HAP-1 (cell line): ENCODE data around the gene CEP68.
"Not testable (repeated sequence)": the region's sequence is repeated elsewhere in the genome, so short reads cannot be mapped to it uniquely, and the experiment has no call there.

Experiments
- DNase-seq, 2 experiments: peaks; one replicate each; pipeline ENCODE4 v3.0.0-alpha.2; 2016 to 2020; ENCODE audit warnings: low spot score in 2 of 2
- H3K27me3 ChIP-seq: fragments of 250-450 bp; sonication (Bioruptor Pico); 2 replicates; pipeline ENCODE4 v1.5.1; 2020; ENCODE audit warnings: low read depth, mild to moderate bottlenecking, moderate library complexity
- H3K36me3 ChIP-seq: fragments of 250-450 bp; sonication (Bioruptor Pico); replicated peaks from 2 replicates; pipeline ENCODE4 v1.5.1; 2020; ENCODE audit warnings: mild to moderate bottlenecking
- H3K4me1 ChIP-seq: fragments of 250-450 bp; sonication (Bioruptor Pico); 2 replicates; pipeline ENCODE4 v1.5.1; 2020; ENCODE audit warnings: mild to moderate bottlenecking
- H3K4me3 ChIP-seq: fragments of 250-450 bp; sonication (Bioruptor Pico); 2 replicates; pipeline ENCODE4 v1.5.1; 2020; ENCODE audit warnings: mild to moderate bottlenecking, moderate library complexity
- H3K9me3 ChIP-seq: fragments of 250-450 bp; sonication (Bioruptor Pico); 2 replicates; pipeline ENCODE4 v1.5.1; 2020; ENCODE audit warnings: mild to moderate bottlenecking, moderate library complexity
- in situ Hi-C: fragments of 300-500 bp; cut with MboI; formaldehyde crosslinking; loops from 3 replicates; pipeline ENCODE4 v1.14.3; 2020; ENCODE audit warnings: low sequenced_read_pairs, inconsistent platforms, mixed read lengths

The CEP68 gene

GRCh38 chr2:65024149-65024829 is 31.9 kb upstream of the CEP68 start:
- no peak overlapping the region for H3K4me3 ChIP-seq
- H3K4me1 ChIP-seq: no peaks in the 10 kb centered on the region
- in situ Hi-C loops: no loop called here
- no peaks in the 10 kb centered on the region for H3K9me3 ChIP-seq
- no peaks in the 10 kb centered on the region for H3K27me3 ChIP-seq
- H3K36me3 ChIP-seq: peaks cover 2% of the 10 kb centered on the region; the same call in 1 of the 2 replicates
- no peak for DNase-seq

GRCh38 chr2:65025453-65026123 is 30.6 kb upstream of the CEP68 start:
- Histone ChIP-seq H3K4me1 (no peaks in the 10 kb centered on the region), H3K4me3 (no peak overlapping the region), H3K27me3 (no peaks in the 10 kb centered on the region), H3K36me3 (peaks cover 2% of the 10 kb centered on the region; the same call in 1 of the 2 replicates), H3K9me3 (no peaks in the 10 kb centered on the region)
- no peak for DNase-seq
- in situ Hi-C loops: loop anchor here (25.0 kb wide), 1 partner anchor 438 kb away; no protein-coding TSS in a partner anchor

- H3K9me3 ChIP-seq: no peaks in the 10 kb centered on the region
- DNase-seq: no peak
- peaks cover 2% of the 10 kb centered on the region; the same call in 1 of the 2 replicates for H3K36me3 ChIP-seq
- in situ Hi-C loops: loop anchor here (25.0 kb wide), 1 partner anchor 439 kb away; no protein-coding TSS in a partner anchor
- no peak overlapping the region for H3K4me3 ChIP-seq
- no peaks in the 10 kb centered on the region; the same call in 1 of the 2 replicates for H3K4me1 ChIP-seq
- no peaks in the 10 kb centered on the region for H3K27me3 ChIP-seq
Measured at GRCh38 chr2:65026154-65026553, 30.1 kb upstream of the CEP68 start.

- Histone ChIP-seq H3K36me3 (peaks cover 2% of the 10 kb centered on the region; the same call in 1 of the 2 replicates), H3K4me3 (no peak overlapping the region), H3K4me1 (peaks cover 5% of the 10 kb centered on the region), H3K9me3 (no peaks in the 10 kb centered on the region), H3K27me3 (no peaks in the 10 kb centered on the region)
- no peak for DNase-seq
- in situ Hi-C loops: loop anchor here (25.0 kb wide), 1 partner anchor 440 kb away; no protein-coding TSS in a partner anchor
Measured at GRCh38 chr2:65026704-65027464, 29.3 kb upstream of the CEP68 start.

- no peaks in the 10 kb centered on the region for H3K9me3 ChIP-seq
- H3K4me3 ChIP-seq: no peak overlapping the region
- H3K4me1 ChIP-seq: peaks cover 12% of the 10 kb centered on the region
- H3K27me3 ChIP-seq: no peaks in the 10 kb centered on the region
- in situ Hi-C loops: loop anchor here (25.0 kb wide), 1 partner anchor 440 kb away; no protein-coding TSS in a partner anchor
- H3K36me3 ChIP-seq: no peaks in the 10 kb centered on the region
- no peak for DNase-seq
Measured at GRCh38 chr2:65027616-65028244, 28.5 kb upstream of the CEP68 start.

- in situ Hi-C loops: loop anchor here (25.0 kb wide), 1 partner anchor 443 kb away; no protein-coding TSS in a partner anchor
- no peaks in the 10 kb centered on the region for H3K36me3 ChIP-seq
- no peak overlapping the region for H3K4me3 ChIP-seq
- DNase-seq: no peak
- no peaks in the 10 kb centered on the region for H3K9me3 ChIP-seq
- H3K4me1 ChIP-seq: peaks cover 12% of the 10 kb centered on the region
- H3K27me3 ChIP-seq: no peaks in the 10 kb centered on the region
Measured at GRCh38 chr2:65030476-65031332, 25.5 kb upstream of the CEP68 start.

GRCh38 chr2:65031341-65032018 is 24.7 kb upstream of the CEP68 start:
- H3K27me3 ChIP-seq: no peaks in the 10 kb centered on the region
- H3K4me1 ChIP-seq: peaks cover 12% of the 10 kb centered on the region
- no peaks in the 10 kb centered on the region for H3K36me3 ChIP-seq
- no peaks in the 10 kb centered on the region for H3K9me3 ChIP-seq
- DNase-seq: peak; percentile 73 to 84
- H3K4me3 ChIP-seq: no peak overlapping the region
- in situ Hi-C loops: loop anchor here (25.0 kb wide), 1 partner anchor 444 kb away; no protein-coding TSS in a partner anchor

- H3K27me3 ChIP-seq: no peaks in the 10 kb centered on the region
- no peaks in the 10 kb centered on the region for H3K36me3 ChIP-seq
- peaks cover 12% of the 10 kb centered on the region for H3K4me1 ChIP-seq
- H3K9me3 ChIP-seq: no peaks in the 10 kb centered on the region
- no peak overlapping the region for H3K4me3 ChIP-seq
- no peak for DNase-seq
- in situ Hi-C loops: loop anchor here (25.0 kb wide), 1 partner anchor 445 kb away; no protein-coding TSS in a partner anchor
Measured at GRCh38 chr2:65032019-65032975, 23.9 kb upstream of the CEP68 start.

GRCh38 chr2:65033178-65033577 is 23.0 kb upstream of the CEP68 start:
- H3K36me3 ChIP-seq: no peaks in the 10 kb centered on the region
- DNase-seq: peak in 1 of 2 experiments; percentile 21
- H3K27me3 ChIP-seq: no peaks in the 10 kb centered on the region
- no peak overlapping the region for H3K4me3 ChIP-seq
- peaks cover 12% of the 10 kb centered on the region for H3K4me1 ChIP-seq
- H3K9me3 ChIP-seq: no peaks in the 10 kb centered on the region
- in situ Hi-C loops: loop anchor here (25.0 kb wide), 1 partner anchor 446 kb away; no protein-coding TSS in a partner anchor

GRCh38 chr2:65033667-65034066 is 22.5 kb upstream of the CEP68 start:
- not testable (repeated sequence) for H3K27me3 ChIP-seq, H3K36me3 ChIP-seq, H3K9me3 ChIP-seq, DNase-seq, H3K4me3 ChIP-seq
- H3K4me1 ChIP-seq: peaks cover 12% of the 10 kb centered on the region
- in situ Hi-C loops: loop anchor here (25.0 kb wide), 1 partner anchor 446 kb away; no protein-coding TSS in a partner anchor

- H3K4me1 ChIP-seq: peaks cover 12% of the 10 kb centered on the region
- H3K36me3 ChIP-seq: no peaks in the 10 kb centered on the region
- no peak overlapping the region for H3K4me3 ChIP-seq
- no peak for DNase-seq
- no peaks in the 10 kb centered on the region for H3K27me3 ChIP-seq
- no peaks in the 10 kb centered on the region for H3K9me3 ChIP-seq
- in situ Hi-C loops: loop anchor here (5.0 to 25.0 kb wide), 2 partner anchors 118 to 448 kb away; no protein-coding TSS in a partner anchor
Measured at GRCh38 chr2:65035351-65035943, 20.8 kb upstream of the CEP68 start.
